ENCODE data around the gene TNFAIP8L2. TPM values are rescaled to one million over a fixed set of nuclear protein-coding genes. Genes with fewer than 3 reads are reported as not detected.

Gene TNFAIP8L2
- not detected in 2 replicates for total RNA-seq (2021; fragmentation: NEBNext Ultra II Directional; extraction: Animal tissue kit (Norgen Biotek cat#: 25700))
- not detected in 2 replicates for polyA plus RNA-seq (2011; rRNA removed)
- polyA plus RNA-seq (2011; cell fraction: cytosol; rRNA removed) = not detected
- polyA plus RNA-seq (2011; cell fraction: nucleus; rRNA removed) = not detected
- polyA plus RNA-seq (2012, experiment 1 of 2) = 0.30 to 0.33 TPM (median 0.31 TPM) in 3 of 4 replicates, not detected in the other
- 0.21 TPM for polyA plus RNA-seq (2012, experiment 2 of 2)
- not detected for polyA plus RNA-seq (2013, experiment 1 of 2)
- not detected for polyA plus RNA-seq (2013, experiment 2 of 2)
- not detected in 2 replicates for polyA minus RNA-seq (2011; rRNA and poly(A)+ RNA removed)
- not detected for polyA minus RNA-seq (2011; cell fraction: cytosol; rRNA and poly(A)+ RNA removed)
- not detected for polyA minus RNA-seq (2011; cell fraction: nucleus; rRNA and poly(A)+ RNA removed)
- long read RNA-seq, experiment 1 = 0 reads
- long read RNA-seq, experiment 2 = 0 reads

DNA sequence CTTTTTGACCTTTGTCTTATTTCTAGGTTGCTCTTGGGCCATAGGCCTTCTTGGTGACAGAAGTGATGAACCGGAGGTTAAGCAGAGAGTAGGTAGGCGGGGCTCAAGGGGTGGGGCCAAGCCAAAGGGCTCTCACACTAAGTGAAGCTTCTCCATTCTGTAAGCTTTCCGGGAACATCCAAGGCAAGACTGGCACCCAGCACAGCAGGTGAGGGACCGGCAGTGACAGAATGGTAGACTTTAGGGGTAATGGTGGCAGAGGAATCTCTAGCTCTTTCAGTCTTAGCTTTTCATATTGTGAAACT lies at the start of gene TNFAIP8L2:
Gene TNFAIP8L2 (plus strand): TSS at position 135 of the 305 bp plus-strand sequence. CDS start 2,049 bp downstream, outside the sequence.
- ChIA-PET POLR2A (ENCODE audit: partially characterized antibody) (interaction anchor here (0.6 to 2.0 kb wide), 6 partner anchors 9 to 104 kb away, joined by 3 to 6 read pairs (median 4); partner anchors contain the start of gene SEMA6C), CTCF (ENCODE audit: partially characterized antibody) (interaction anchor here (0.5 to 11.8 kb wide), 24 partner anchors 10 to 818 kb away, joined by 3 to 285 read pairs (median 4); partner anchors contain the start of genes GABPB2, MINDY1, PI4KB and TMOD4)
- Histone ChIP-seq H3K4me3 (ENCODE audit: extremely low read depth in 1 of 4, insufficient read depth in 2 of 4, low read depth in 3 of 4, low read length in 4 of 4) (no peak within 1 kb of the TSS), H4K5ac (ENCODE audit: insufficient read length, low read depth, low read length) (no peak within 1 kb of the TSS), H4K20me1 (replicated peaks in 1 of 2; ENCODE audit: control insufficient read depth in 1 of 2, insufficient read depth in 2 of 2, low read length in 2 of 2) (no peaks in the 10 kb centered on the region), H3K4me1 (replicated peaks in 1 of 4; ENCODE audit: control insufficient read depth in 3 of 4, insufficient read depth in 4 of 4, low read length in 3 of 4) (no peaks in the 10 kb centered on the region), H4K91ac (replicated peaks; ENCODE audit: insufficient read length, low read length) (no peak within 1 kb of the TSS), H3K79me1 (ENCODE audit: low read depth, low read length) (no peaks in the 10 kb centered on the region), H3K23me2 (ENCODE audit: low read depth, low read length) (no peaks in the 10 kb centered on the region), H2BK20ac (ENCODE audit: low read length) (no peak within 1 kb of the TSS), H2AK5ac (ENCODE audit: low read depth, low read length) (0 out of 2 replicates have a peak within 1 kb of the TSS, but pooled peaks have one; percentile 65), H3K9ac (replicated peaks in 1 of 4; ENCODE audit: extremely low read depth in 1 of 4, low read depth in 3 of 4, low read length in 3 of 4) (no peak within 1 kb of the TSS), H3K4ac (replicated peaks; ENCODE audit: insufficient read length, low read depth, low read length) (no peak within 1 kb of the TSS), H4K8ac (ENCODE audit: extremely low read depth, insufficient read depth, low read length) (no peak within 1 kb of the TSS), H3K27ac (ENCODE audit: low read depth, low read length) (no peak within 1 kb of the TSS), H3K27me3 (replicated peaks in 1 of 4; ENCODE audit: control insufficient read depth in 3 of 4, extremely low read depth in 1 of 4, insufficient read depth in 3 of 4, low read length in 3 of 4) (no peaks in the 10 kb centered on the region), H3K4me2 (ENCODE audit: insufficient read depth in 1 of 2, low read depth in 2 of 2, low read length in 2 of 2) (no peak within 1 kb of the TSS), H2BK12ac (ENCODE audit: low read depth, low read length) (no peak within 1 kb of the TSS), H2BK5ac (ENCODE audit: low read depth, low read length) (no peak within 1 kb of the TSS), H3K79me2 (ENCODE audit: control insufficient read depth in 1 of 2, insufficient read depth in 2 of 2, low read length in 2 of 2) (no peaks in the 10 kb centered on the region), H2BK120ac (replicated peaks; ENCODE audit: low read depth, low read length) (no peak within 1 kb of the TSS), H3K36me3 (ENCODE audit: control insufficient read depth in 2 of 4, insufficient read depth in 4 of 4, low read length in 3 of 4) (peaks cover 0 to 13% (median 4%) of the 10 kb centered on the region in 4 experiments; a peak in 4 of 8 replicates), H3K18ac (ENCODE audit: extremely low read depth, low read length) (no peak within 1 kb of the TSS), H3K56ac (replicated peaks; ENCODE audit: insufficient read length, low read depth, low read length) (no peak within 1 kb of the TSS), H2AFZ (ENCODE audit: low read length) (no peak within 1 kb of the TSS), H3K9me3 (ENCODE audit: insufficient read depth in 2 of 2, low read depth in 1 of 2, low read length in 1 of 2) (no peaks in the 10 kb centered on the region), H3K23ac (ENCODE audit: insufficient read length) (no peak within 1 kb of the TSS), H3K14ac (ENCODE audit: insufficient read length) (no peak within 1 kb of the TSS), H2BK15ac (ENCODE audit: low read length) (peak within 1 kb of the TSS; percentile 46; the same call in 1 of the 2 replicates)
- FAIRE-seq (no peak), DNase-seq (ENCODE audit: low read depth in 1 of 2, low spot score in 2 of 2) (no peak)
- 90% methylated on average over 4 of the region's 4 CpGs; no CpG with 5 or more reads in 1 of the 2 experiments for WGBS, 2 experiments (ENCODE audit: extremely low coverage in 1 of 2, insufficient coverage in 1 of 2, insufficient read length in 1 of 2, insufficient replicate concordance in 2 of 2, low coverage in 1 of 2, low lambda C conversion rate in 2 of 2, missing lambda C conversion rate in 1 of 2)
- TF ChIP-seq, protein P1, sequence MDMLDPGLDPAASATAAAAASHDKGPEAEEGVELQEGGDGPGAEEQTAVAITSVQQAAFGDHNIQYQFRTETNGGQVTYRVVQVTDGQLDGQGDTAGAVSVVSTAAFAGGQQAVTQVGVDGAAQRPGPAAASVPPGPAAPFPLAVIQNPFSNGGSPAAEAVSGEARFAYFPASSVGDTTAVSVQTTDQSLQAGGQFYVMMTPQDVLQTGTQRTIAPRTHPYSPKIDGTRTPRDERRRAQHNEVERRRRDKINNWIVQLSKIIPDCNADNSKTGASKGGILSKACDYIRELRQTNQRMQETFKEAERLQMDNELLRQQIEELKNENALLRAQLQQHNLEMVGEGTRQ (IDR thresholded peaks at IDR 0.05; ENCODE audit: low read length) = no peak
- TF ChIP-seq, protein P2, sequence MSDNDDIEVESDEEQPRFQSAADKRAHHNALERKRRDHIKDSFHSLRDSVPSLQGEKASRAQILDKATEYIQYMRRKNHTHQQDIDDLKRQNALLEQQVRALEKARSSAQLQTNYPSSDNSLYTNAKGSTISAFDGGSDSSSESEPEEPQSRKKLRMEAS (IDR thresholded peaks at IDR 0.05) = no peak
- no peak for TF ChIP-seq EZH2 (IDR thresholded peaks at IDR 0.05; ENCODE audit: low read depth, low read length, severe bottlenecking)
- TF ChIP-seq SAP30 (IDR thresholded peaks at IDR 0.05; ENCODE audit: insufficient read depth, insufficient replicate concordance, low read length) = no peak
- TF ChIP-seq CBX5 (IDR thresholded peaks at IDR 0.05; ENCODE audit: low read depth, low read length) = no peak
- TF ChIP-seq, protein P3, sequence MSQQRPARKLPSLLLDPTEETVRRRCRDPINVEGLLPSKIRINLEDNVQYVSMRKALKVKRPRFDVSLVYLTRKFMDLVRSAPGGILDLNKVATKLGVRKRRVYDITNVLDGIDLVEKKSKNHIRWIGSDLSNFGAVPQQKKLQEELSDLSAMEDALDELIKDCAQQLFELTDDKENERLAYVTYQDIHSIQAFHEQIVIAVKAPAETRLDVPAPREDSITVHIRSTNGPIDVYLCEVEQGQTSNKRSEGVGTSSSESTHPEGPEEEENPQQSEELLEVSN (IDR thresholded peaks at IDR 0.05) = no peak
- TF ChIP-seq JUND (IDR thresholded peaks at IDR 0.05; ENCODE audit: low read length) = no peak
- no peak for TF ChIP-seq MAFK (IDR thresholded peaks at IDR 0.05; ENCODE audit: low read depth, low read length)
- no peak for TF ChIP-seq CREB1 (IDR thresholded peaks at IDR 0.05)

Data from H1 (cell line).